Midbrain (tissue), 1 donor: ENCODE measurements around the gene LPCAT1.

Experiments used
- DNase-seq: peaks from one replicate; lab custom pipeline; 2025; lab: John Stamatoyannopoulos, UW

LPCAT1 gene

GRCh38 chr5:1554410-1554967 lies 30.7 kb upstream of the LPCAT1 start:
- no peak for DNase-seq

GRCh38 chr5:1553539-1554409 lies 30.0 kb upstream of the LPCAT1 start:
- DNase-seq: no peak

- DNase-seq: peak; percentile 95
Measured at GRCh38 chr5:1552521-1553255, 28.9 kb upstream of the LPCAT1 start.

- DNase-seq: no peak
Measured at GRCh38 chr5:1551426-1552301, 27.9 kb upstream of the LPCAT1 start.

GRCh38 chr5:1550287-1551076 lies 26.7 kb upstream of the LPCAT1 start:
- DNase-seq: no peak

GRCh38 chr5:1549475-1550030 lies 25.8 kb upstream of the LPCAT1 start:
- no peak for DNase-seq

- no peak for DNase-seq
Measured at GRCh38 chr5:1548702-1549474, 25.1 kb upstream of the LPCAT1 start.

- no peak for DNase-seq
Measured at GRCh38 chr5:1547655-1548054, 23.9 kb upstream of the LPCAT1 start.

GRCh38 chr5:1547236-1547635 lies 23.5 kb upstream of the LPCAT1 start:
- no peak for DNase-seq

GRCh38 chr5:1546556-1546955 lies 22.8 kb upstream of the LPCAT1 start:
- no peak for DNase-seq

GRCh38 chr5:1545805-1546355 lies 22.1 kb upstream of the LPCAT1 start:
- DNase-seq: no peak

- DNase-seq: no peak
Measured at GRCh38 chr5:1545126-1545804, 21.5 kb upstream of the LPCAT1 start.

GRCh38 chr5:1544294-1544961 lies 20.7 kb upstream of the LPCAT1 start:
- DNase-seq: no peak

GRCh38 chr5:1543398-1544293 lies 19.9 kb upstream of the LPCAT1 start:
- DNase-seq: no peak

GRCh38 chr5:1542781-1543180 lies 19.0 kb upstream of the LPCAT1 start:
- DNase-seq: no peak

- DNase-seq: no peak
Measured at GRCh38 chr5:1541702-1542400, 18.1 kb upstream of the LPCAT1 start.
